ENCODE measurements around the gene SNAPC2. TPM values are rescaled to one million over a fixed set of nuclear protein-coding genes. Genes with fewer than 3 reads are reported as not detected.
A peak's percentile ranks its signal among the peaks of the same experiment; 100 is the strongest.

The SNAPC2 gene
- total and polyA plus RNA-seq, 2 of the 13 experiments (the other 11 are each of a cell fraction or from before 2014, with no cell fraction given) = 10.2 to 12.7 TPM

DNA sequence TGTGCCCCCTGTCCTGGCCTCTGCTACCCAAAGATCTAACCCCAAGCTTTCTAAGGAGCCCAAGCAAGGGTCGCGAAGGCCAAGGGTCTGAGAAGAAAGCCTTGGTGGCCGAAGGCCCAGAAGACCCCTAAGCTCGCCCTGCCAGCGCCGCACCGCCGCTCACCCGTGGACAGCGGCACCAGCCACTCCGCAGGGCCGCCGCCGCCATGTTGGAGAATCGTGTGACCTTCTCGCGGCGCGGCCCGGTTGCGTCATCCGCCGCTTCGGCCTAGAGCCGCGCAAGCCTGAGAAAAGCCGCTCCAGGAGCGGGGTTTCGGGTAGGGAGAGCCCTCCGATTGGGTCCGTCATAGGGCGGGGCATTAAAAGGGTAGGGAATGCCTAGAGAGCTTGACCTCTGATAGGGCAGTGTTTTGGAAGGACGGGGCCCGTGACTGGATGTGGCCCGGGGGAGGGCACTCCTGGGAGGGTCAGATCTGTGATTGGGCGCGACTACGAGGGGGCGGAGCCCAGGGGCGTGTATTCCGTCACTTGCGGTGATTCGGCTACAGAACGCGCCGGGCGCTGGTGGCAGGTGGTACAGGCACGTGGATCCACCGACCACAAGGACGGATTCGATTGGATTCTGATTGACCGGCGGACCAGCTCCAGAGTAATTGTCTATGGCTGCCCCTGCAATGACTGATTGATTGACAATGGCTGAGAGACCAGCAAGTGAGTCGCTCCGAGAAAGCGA lies 23.5 kb downstream of the SNAPC2 start, which contains the start of gene TIMM44 (continued):
- TF ChIP-seq ZNF614 (CRISPR knock-in tag; IDR thresholded peaks at IDR 0.05; ENCODE audit: borderline replicate concordance) = 0 out of 2 replicates have a peak, but pooled peaks have one; percentile 23
- no peak for TF ChIP-seq EP300 (IDR thresholded peaks at IDR 0.05; ENCODE audit: low read depth in 2 of 2, low read length in 2 of 2)
- no peak for TF ChIP-seq EP300 (CRISPR knock-in tag; IDR thresholded peaks at IDR 0.05; ENCODE audit: borderline replicate concordance)
- TF ChIP-seq YEATS2 (CRISPR knock-in tag; IDR thresholded peaks at IDR 0.05; ENCODE audit: borderline replicate concordance) = peak; percentile 76
- peak; percentile 58; the same call in 1 of the 2 replicates for TF ChIP-seq ZSCAN31 (CRISPR knock-in tag; IDR thresholded peaks at IDR 0.05; ENCODE audit: low read depth)
- TF ChIP-seq ZSCAN12 (CRISPR knock-in tag; IDR thresholded peaks at IDR 0.05) = peak; percentile 31; the same call in 1 of the 2 replicates
- TF ChIP-seq, protein P1, sequence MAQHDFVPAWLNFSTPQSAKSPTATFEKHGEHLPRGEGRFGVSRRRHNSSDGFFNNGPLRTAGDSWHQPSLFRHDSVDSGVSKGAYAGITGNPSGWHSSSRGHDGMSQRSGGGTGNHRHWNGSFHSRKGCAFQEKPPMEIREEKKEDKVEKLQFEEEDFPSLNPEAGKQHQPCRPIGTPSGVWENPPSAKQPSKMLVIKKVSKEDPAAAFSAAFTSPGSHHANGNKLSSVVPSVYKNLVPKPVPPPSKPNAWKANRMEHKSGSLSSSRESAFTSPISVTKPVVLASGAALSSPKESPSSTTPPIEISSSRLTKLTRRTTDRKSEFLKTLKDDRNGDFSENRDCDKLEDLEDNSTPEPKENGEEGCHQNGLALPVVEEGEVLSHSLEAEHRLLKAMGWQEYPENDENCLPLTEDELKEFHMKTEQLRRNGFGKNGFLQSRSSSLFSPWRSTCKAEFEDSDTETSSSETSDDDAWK (CRISPR knock-in tag; IDR thresholded peaks at IDR 0.05) = no peak
- TF ChIP-seq DR1 (CRISPR knock-in tag; IDR thresholded peaks at IDR 0.05) = peak; percentile 66
- TF ChIP-seq ZNF274 (CRISPR knock-in tag; IDR thresholded peaks at IDR 0.05) = peak; percentile 74; the same call in 1 of the 2 replicates
- peak; percentile 63 for TF ChIP-seq BCL6 (CRISPR knock-in tag; IDR thresholded peaks at IDR 0.05)
- no peak for TF ChIP-seq ZNF720 (CRISPR knock-in tag; IDR thresholded peaks at IDR 0.05)
- TF ChIP-seq, protein P2, sequence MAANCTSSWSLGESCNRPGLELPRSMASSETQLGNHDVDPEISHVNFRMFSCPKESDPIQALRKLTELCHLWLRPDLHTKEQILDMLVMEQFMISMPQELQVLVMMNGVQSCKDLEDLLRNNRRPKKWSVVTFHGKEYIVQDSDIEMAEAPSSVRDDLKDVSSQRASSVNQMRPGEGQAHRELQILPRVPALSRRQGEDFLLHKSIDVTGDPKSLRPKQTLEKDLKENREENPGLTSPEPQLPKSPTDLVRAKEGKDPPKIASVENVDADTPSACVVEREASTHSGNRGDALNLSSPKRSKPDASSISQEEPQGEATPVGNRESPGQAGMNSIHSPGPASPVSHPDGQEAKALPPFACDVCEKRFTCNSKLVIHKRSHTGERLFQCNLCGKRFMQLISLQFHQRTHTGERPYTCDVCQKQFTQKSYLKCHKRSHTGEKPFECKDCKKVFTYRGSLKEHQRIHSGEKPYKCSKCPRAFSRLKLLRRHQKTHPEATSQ (CRISPR knock-in tag; IDR thresholded peaks at IDR 0.05; ENCODE audit: borderline replicate concordance) = peak; percentile 80; the same call in 1 of the 2 replicates
- TF ChIP-seq, protein P3, sequence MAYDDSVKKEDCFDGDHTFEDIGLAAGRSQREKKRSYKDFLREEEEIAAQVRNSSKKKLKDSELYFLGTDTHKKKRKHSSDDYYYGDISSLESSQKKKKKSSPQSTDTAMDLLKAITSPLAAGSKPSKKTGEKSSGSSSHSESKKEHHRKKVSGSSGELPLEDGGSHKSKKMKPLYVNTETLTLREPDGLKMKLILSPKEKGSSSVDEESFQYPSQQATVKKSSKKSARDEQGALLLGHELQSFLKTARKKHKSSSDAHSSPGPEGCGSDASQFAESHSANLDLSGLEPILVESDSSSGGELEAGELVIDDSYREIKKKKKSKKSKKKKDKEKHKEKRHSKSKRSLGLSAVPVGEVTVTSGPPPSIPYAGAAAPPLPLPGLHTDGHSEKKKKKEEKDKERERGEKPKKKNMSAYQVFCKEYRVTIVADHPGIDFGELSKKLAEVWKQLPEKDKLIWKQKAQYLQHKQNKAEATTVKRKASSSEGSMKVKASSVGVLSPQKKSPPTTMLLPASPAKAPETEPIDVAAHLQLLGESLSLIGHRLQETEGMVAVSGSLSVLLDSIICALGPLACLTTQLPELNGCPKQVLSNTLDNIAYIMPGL (CRISPR knock-in tag; IDR thresholded peaks at IDR 0.05; ENCODE audit: borderline replicate concordance in 1 of 2, low read depth in 1 of 2) = peak; percentile 69 to 78
- no peak for TF ChIP-seq RARG (CRISPR knock-in tag; IDR thresholded peaks at IDR 0.05; ENCODE audit: low read depth)
- TF ChIP-seq FOXO1 (CRISPR knock-in tag; IDR thresholded peaks at IDR 0.05) = peak; percentile 8; the same call in 1 of the 2 replicates
- peak; percentile 37; the same call in 1 of the 2 replicates for TF ChIP-seq HDAC2 (CRISPR knock-in tag; IDR thresholded peaks at IDR 0.05)
- peak; percentile 65; the same call in 1 of the 2 replicates for TF ChIP-seq ZNF747 (CRISPR knock-in tag; IDR thresholded peaks at IDR 0.05; ENCODE audit: borderline replicate concordance)
- TF ChIP-seq FOXC1 (CRISPR knock-in tag; IDR thresholded peaks at IDR 0.05; ENCODE audit: borderline replicate concordance) = peak; percentile 94; the same call in 1 of the 2 replicates
- peak; percentile 89 for TF ChIP-seq THAP11 (CRISPR knock-in tag; IDR thresholded peaks at IDR 0.05)
- TF ChIP-seq ERF (CRISPR knock-in tag; IDR thresholded peaks at IDR 0.05) = peak; percentile 85
- TF ChIP-seq, protein P4, sequence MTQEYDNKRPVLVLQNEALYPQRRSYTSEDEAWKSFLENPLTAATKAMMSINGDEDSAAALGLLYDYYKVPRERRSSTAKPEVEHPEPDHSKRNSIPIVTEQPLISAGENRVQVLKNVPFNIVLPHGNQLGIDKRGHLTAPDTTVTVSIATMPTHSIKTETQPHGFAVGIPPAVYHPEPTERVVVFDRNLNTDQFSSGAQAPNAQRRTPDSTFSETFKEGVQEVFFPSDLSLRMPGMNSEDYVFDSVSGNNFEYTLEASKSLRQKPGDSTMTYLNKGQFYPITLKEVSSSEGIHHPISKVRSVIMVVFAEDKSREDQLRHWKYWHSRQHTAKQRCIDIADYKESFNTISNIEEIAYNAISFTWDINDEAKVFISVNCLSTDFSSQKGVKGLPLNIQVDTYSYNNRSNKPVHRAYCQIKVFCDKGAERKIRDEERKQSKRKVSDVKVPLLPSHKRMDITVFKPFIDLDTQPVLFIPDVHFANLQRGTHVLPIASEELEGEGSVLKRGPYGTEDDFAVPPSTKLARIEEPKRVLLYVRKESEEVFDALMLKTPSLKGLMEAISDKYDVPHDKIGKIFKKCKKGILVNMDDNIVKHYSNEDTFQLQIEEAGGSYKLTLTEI (CRISPR knock-in tag; conservative IDR thresholded peaks at IDR 0.05) = no peak
